Middle frontal gyrus (tissue), 1 donor: Measurements from ENCODE around the gene COG2.
"Not testable (repeated sequence)": the region's sequence is repeated elsewhere in the genome, so short reads cannot be mapped to it uniquely, and the experiment has no call there.

Source experiments
- DNase-seq: peaks from one replicate; pipeline ENCODE4 v3.0.0-alpha.2; 2015; ENCODE audit warnings: low spot score; ENCODE audit errors: extremely low spot score

Gene COG2

GRCh38 chr1:230624097-230624713 is 18.1 kb upstream of the COG2 start:
- DNase-seq = no peak

DNA sequence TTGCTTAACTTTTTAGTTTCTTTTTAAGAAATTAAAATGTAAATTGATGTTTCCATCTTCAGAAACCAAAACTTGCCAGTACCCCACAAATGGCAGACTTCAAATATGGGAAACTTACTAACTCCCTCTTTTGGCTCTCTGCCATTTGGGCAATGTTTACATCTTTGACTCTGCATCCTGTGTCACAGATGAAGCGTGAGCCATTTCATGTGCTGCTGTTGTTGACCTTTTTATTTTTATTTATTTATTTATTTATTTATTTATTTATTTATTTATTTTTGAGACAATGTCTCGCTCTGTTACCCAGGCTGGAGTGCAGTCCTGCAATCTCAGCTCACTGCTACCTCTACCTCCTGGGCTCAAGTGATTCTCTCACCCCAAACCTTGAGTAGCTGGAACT is 16.0 kb upstream of the COG2 start:
- no peak for DNase-seq

DNA sequence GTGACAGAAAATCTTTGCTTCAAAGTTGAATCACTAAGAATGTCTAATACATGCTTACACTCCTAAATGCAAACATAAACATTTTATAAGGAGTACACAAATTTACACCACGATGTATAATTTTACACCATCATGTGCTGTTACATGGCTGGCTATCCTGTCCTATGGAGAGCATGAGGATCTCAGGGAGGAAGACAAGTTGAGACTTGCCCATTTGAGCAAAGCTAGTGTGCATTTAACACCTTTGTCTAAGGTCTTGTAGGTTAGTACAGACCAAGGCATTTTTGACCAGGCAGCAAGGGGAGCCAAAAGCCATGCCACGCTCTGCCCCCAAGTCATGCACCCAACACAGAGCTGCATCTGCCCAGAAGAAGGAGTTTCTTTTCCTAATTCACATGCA is 14.5 kb upstream of the COG2 start:
- DNase-seq = no peak

DNA sequence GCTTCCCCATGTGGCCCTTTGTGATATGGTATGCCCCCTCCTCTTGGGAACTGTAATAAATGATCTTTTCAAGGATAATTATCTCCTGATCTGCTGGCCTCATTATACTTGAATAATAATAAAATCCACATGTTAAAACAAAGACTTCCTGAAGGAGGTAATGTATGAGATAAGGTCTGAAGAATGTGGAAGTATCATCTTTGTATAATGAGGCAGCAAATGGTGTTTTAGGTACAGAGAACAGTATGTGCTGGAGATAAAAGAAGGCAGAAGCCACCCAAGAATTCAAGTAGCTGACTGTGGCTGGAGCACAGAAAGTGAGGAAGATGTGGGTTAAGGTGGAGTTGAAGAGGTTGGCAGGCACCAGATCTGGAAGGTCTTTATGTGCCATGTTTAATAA is 12.8 kb upstream of the COG2 start:
- no peak for DNase-seq

GRCh38 chr1:230631477-230631876 is 10.8 kb upstream of the COG2 start:
- DNase-seq = no peak

DNA sequence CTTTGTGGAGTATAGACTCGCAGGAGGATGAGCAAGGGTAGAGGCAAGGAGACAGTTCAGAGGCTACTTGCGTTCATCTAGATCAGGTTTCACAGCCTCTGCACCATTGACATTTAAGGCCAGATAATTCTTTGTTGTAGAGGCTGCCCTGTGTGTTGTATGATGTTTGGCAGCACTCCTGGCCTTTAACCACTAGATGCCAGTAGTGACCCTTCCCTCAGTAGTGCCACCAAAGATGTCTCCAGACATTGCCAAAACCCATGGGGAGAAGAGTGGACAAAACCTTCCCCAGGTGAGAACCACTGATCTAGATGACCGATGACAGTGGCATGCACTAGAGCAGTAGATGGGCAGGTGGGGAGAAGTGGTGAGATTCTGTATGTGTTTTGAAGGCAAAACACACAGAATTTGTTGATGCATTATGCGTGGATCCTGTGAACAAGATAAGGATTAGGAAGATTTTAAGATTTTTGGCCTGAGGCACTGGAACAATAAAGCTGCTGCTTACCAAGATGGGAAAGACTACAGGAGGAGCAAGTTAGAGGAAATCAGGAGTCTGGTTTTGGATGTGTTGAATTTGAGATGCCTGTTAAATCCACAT is 9.9 kb upstream of the COG2 start:
- DNase-seq = no peak

DNA sequence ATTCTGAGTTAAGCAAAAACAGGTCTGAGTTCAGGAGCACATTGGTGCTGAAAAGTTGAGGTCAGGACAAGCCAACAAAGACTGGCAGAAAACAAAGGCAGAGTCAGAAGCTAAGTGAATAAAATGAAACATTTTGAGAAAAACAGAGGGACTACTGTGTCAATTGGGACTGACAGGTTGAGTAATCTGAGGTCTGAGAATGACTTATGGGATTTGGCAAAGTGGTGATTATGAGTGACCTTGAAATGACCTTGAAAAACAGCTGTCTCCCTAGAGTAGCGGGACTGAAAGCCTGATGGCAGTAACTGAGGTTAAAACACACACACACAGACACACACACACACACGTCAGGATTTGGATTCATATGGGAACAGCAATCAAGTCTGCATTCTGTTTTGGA is 8.8 kb upstream of the COG2 start:
- DNase-seq = no peak

- no peak for DNase-seq
Measured at GRCh38 chr1:230634384-230634783, 7.9 kb upstream of the COG2 start.

DNA sequence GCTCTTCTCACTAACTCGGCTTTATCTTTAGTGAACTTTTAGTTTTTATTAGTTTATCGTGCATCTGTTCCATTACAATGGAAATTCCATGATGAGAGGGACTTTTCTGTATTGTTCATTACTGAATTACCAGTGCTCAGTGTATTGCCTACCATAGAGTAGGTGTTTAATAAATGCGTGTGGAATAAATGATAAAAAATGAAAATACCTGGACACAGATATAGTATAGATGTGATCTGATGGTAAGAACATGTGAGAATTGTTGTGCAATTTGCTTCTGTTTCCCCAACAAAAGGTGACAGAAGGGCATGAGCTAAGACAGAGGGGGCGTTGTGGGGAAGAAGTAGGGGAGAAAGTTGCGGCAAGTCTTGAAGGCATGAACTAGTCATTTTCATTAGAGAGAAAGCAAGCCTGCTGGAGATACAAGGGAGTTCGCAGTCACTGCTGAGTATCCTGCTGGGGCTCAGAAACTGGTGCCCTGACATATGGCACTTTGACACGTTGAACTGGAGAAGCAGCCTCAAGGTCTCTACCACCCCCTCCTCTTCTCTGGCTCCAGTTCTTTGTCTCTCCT is 5.6 kb upstream of the COG2 start:
- no peak for DNase-seq

- DNase-seq = no peak
Measured at GRCh38 chr1:230639714-230640209, 2.5 kb upstream of the COG2 start.

GRCh38 chr1:230641346-230641745 is 935 bp upstream of the COG2 start:
- no peak for DNase-seq

DNA sequence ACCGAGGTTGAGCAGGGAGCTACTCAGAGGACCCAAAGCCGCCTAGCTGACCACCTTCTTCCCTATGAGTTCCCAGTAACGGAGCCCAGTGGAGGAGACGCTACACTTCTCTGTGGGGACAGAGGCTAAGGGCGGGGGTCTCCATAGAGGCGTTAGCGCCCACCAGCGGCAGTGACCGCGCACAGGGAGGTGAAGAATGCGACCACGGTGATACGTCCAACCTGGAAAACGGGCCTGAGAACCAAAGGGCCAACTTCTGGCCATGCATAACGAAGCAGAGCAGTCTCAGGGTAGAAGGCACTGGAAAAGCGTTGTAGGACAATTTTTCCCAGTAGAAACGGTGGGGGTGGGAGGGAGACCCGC is 400 bp upstream of the COG2 start:
- no peak for DNase-seq

- no peak for DNase-seq
Measured at GRCh38 chr1:230643908-230644307, 1.6 kb downstream of the COG2 start.

DNA sequence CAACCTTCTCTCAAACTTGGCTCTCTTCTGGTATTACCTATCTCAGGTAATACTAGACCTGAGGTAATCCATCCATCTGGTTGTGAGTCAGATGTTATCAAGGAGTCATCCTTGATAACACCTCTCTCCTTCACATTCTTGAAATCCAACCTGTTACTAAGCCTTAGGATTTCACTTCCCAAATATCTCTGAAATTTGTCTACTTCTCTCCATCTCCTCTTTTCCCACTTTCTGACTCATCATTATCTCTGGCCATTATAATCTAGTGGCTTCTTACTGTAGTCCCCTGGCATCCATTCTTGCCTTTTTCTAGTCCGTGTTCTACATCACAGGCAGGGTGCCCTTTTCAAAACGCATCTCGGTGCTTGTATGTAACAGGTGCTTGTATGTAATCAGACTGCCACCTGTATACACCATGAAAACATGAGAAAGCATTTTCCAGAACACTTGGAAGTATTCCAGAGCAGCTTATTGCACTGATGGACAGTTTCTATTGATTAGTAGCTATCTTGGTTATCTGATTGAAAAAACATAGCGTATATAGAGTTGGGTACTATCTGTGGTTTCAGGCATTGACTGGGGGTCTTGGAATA is 4.5 kb downstream of the COG2 start:
- no peak for DNase-seq

DNA sequence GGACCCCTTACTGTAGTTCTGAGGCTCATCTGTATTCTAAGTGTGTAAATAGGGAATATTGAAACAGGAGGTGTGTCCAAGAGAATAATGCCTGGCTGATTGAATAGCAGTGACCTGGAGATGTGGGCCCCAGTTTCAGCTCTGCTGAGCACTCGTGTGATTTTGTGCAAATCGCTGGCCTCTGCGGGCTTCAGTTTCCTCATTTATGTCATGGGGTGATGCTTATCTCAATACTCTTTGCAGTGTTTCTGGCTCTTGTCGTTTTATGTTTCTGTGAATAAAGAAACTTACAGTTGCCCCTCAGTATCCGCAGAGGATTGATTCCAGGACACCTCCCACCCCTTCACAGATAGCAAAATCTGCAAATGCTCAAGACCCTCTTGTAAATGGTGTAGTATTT is 5.0 kb downstream of the COG2 start:
- DNase-seq = no peak

- DNase-seq = no peak
Measured at GRCh38 chr1:230648114-230648513, 5.8 kb downstream of the COG2 start.

- DNase-seq = no peak
Measured at GRCh38 chr1:230650300-230650699, 8.0 kb downstream of the COG2 start.

GRCh38 chr1:230651235-230651634 is 9.0 kb downstream of the COG2 start:
- DNase-seq = no peak

DNA sequence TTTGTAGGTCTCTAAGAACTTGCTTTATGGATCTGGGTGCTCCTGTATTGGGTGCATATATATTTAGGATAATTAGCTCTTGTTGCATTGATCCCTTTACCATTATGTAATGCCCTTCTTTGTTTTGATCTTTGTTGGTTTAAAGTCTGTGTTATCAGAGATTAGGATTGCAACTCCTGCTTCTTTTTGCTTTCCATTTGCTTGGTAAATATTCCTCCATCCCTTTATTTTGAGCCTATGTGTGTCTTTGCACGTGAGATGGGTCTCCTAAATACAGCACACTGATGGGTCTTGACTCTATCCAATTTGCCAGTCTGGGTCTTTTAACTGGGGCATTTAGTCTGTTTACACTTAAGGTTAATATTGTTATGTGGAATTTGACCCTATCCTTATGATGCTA is 14.4 kb downstream of the COG2 start:
- DNase-seq = not testable (repeated sequence)

GRCh38 chr1:230658103-230658502 is 15.8 kb downstream of the COG2 start:
- DNase-seq = not testable (repeated sequence)

GRCh38 chr1:230658691-230659090 is 16.4 kb downstream of the COG2 start:
- no peak for DNase-seq

- DNase-seq = no peak
Measured at GRCh38 chr1:230661976-230662375, 19.7 kb downstream of the COG2 start.

- no peak for DNase-seq
Measured at GRCh38 chr1:230668227-230668626, 25.9 kb downstream of the COG2 start.
